Loucy (cell line): ENCODE results near the gene ST6GALNAC4.

Source experiments
- CTCF ChIP-seq: fragments of 200-600 bp; sonication (generic); conservative IDR thresholded peaks from 2 replicates; pipeline ENCODE4 v1.5.1; 2014; ENCODE audit warnings: mild to moderate bottlenecking, antibody characterized with exemption, low read length
- EZH2phosphoT487 ChIP-seq: fragments of 200-600 bp; IDR thresholded peaks from 2 replicates; pipeline ENCODE4 v1.6.1; 2018; ENCODE audit warnings: antibody characterized with exemption, mild to moderate bottlenecking, moderate library complexity, borderline replicate concordance

- TF ChIP-seq CTCF, result no peak
- no peak for TF ChIP-seq EZH2phosphoT487
Observed at GRCh38 chr9:127874301-127875221, 42.3 kb downstream of the ST6GALNAC4 start.
